Keratinocyte (primary cell): ENCODE measurements around the gene TPRG1L.

Experiments used
- CTCF ChIP-seq, 3 experiments: IDR thresholded peaks in 1 of 3; conservative IDR thresholded peaks in 1 of 3; optimal IDR thresholded peaks in 1 of 3; 2 replicates in 2 of 3; 3 replicates in 1 of 3; pipeline versions ENCODE3 to v1.5.1; 2011; ENCODE audit warnings: low read length in 3 of 3, mild to moderate bottlenecking in 3 of 3, moderate library complexity in 2 of 3, control low read depth in 1 of 3, inconsistent platforms in 1 of 3; ENCODE audit not compliant: insufficient read depth in 2 of 3; ENCODE audit errors: extremely low read depth in 1 of 3
- EZH2 ChIP-seq: IDR thresholded peaks from one replicate; pipeline ENCODE4 v1.6.1; 2012; ENCODE audit warnings: inconsistent platforms, mild to moderate bottlenecking, low read length, moderate library complexity

DNA sequence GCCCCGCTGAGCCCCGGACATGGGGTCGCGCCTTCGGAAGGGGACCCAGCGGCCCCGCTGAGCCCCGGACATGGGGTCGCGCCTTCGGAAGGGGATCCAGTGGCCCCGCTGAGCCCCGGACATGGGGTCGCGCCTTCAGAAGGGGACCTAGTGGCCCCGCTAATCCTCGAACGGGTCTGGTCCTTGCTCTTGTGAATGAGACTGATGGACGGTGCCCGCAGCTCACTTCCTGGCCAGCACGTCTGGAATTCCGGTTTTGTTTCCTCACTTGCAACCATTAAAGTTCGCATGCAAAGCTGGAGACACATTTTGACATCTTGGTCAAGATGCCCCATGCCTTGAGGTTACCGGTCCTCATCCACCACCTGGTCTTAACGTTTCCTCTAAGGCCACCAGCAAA lies 19.5 kb downstream of the TPRG1L start:
- TF ChIP-seq CTCF (optimal IDR thresholded peaks at IDR 0.05 in 1 of 3, IDR thresholded peaks at IDR 0.05 in 1 of 3, conservative IDR thresholded peaks at IDR 0.05 in 1 of 3; ENCODE audit: extremely low read depth in 1 of 3, insufficient read depth in 2 of 3, low read length in 3 of 3) (no peak), EZH2 (no peak)
